GM19455 (cell line): ENCODE measurements around the gene CCDC30.

Experiments used
- ATAC-seq: cut with Tn5 transposase; IDR thresholded peaks from one replicate; pipeline ENCODE4 v1.9.1; 2021; ENCODE audit not compliant: unreplicated experiment

Gene CCDC30

GRCh38 chr1:42462828-42463763 lies at the start of gene CCDC30:
CCDC30 (plus strand) TSS chr1:42463286; CDS start chr1:42480552, 17,266 bp downstream.
- peak; percentile 99 for ATAC-seq

- no peak for ATAC-seq
Observed at GRCh38 chr1:42414551-42415496, 48.3 kb upstream of the CCDC30 start.

- no peak for ATAC-seq
Observed at GRCh38 chr1:42417166-42417565, 45.9 kb upstream of the CCDC30 start.

GRCh38 chr1:42418516-42418915 lies 44.6 kb upstream of the CCDC30 start:
- ATAC-seq: no peak

GRCh38 chr1:42419126-42419821 lies 43.8 kb upstream of the CCDC30 start:
- ATAC-seq: no peak

- ATAC-seq: no peak
Observed at GRCh38 chr1:42420121-42420520, 43.0 kb upstream of the CCDC30 start.

- ATAC-seq: no peak
Observed at GRCh38 chr1:42420911-42421585, 42.0 kb upstream of the CCDC30 start.

GRCh38 chr1:42422737-42423136 lies 40.3 kb upstream of the CCDC30 start:
- no peak for ATAC-seq

GRCh38 chr1:42423681-42424080 lies 39.4 kb upstream of the CCDC30 start:
- no peak for ATAC-seq

GRCh38 chr1:42424201-42424600 lies 38.9 kb upstream of the CCDC30 start:
- no peak for ATAC-seq

- ATAC-seq: no peak
Observed at GRCh38 chr1:42427240-42427639, 35.8 kb upstream of the CCDC30 start.

GRCh38 chr1:42429603-42430002 lies 33.5 kb upstream of the CCDC30 start:
- no peak for ATAC-seq

- ATAC-seq: no peak
Observed at GRCh38 chr1:42430286-42431135, 32.6 kb upstream of the CCDC30 start.

GRCh38 chr1:42431514-42431913 lies 31.6 kb upstream of the CCDC30 start:
- no peak for ATAC-seq

- ATAC-seq: no peak
Observed at GRCh38 chr1:42432714-42433113, 30.4 kb upstream of the CCDC30 start.

- ATAC-seq: no peak
Observed at GRCh38 chr1:42433369-42433768, 29.7 kb upstream of the CCDC30 start.

- ATAC-seq: no peak
Observed at GRCh38 chr1:42434340-42434739, 28.7 kb upstream of the CCDC30 start.

- ATAC-seq: no peak
Observed at GRCh38 chr1:42439940-42440339, 23.1 kb upstream of the CCDC30 start.

- ATAC-seq: no peak
Observed at GRCh38 chr1:42442662-42443061, 20.4 kb upstream of the CCDC30 start.

GRCh38 chr1:42449256-42449655 lies 13.8 kb upstream of the CCDC30 start:
- ATAC-seq: no peak
